Activated T-cell treated with anti-CD3 and anti-CD28 coated beads, Interleukin-2, amount 50 U/mL, for 4 hours (primary cell): ENCODE measurements around the gene TMEM42. TPM values are rescaled to one million over a fixed set of nuclear protein-coding genes. Genes with fewer than 3 reads are reported as not detected.
"Not testable (repeated sequence)": the region's sequence is repeated elsewhere in the genome, so short reads cannot be mapped to it uniquely, and the experiment has no call there.

Experiments used
- ATAC-seq, 2 donors: fragments of 200-7000 bp; cut with Tn5 transposase; one replicate each; pipeline ENCODE4 v1.10.0; 2021
- DNase-seq: peaks from one replicate; pipeline ENCODE4 v3.0.0-alpha.2; 2020
- H3K27me3 Mint-ChIP-seq: one replicate; pipeline ENCODE4 v1.8.0; 2021; ENCODE audit warnings: low read depth, mixed read lengths
- H3K36me3 Mint-ChIP-seq: one replicate; pipeline ENCODE4 v1.8.0; 2022; ENCODE audit warnings: mixed read lengths; ENCODE audit not compliant: insufficient read depth
- H3K4me1 Mint-ChIP-seq: one replicate; pipeline ENCODE4 v1.8.0; 2021; ENCODE audit warnings: low read depth, mixed read lengths
- H3K4me3 Mint-ChIP-seq: one replicate; pipeline ENCODE4 v1.8.0; 2021; ENCODE audit warnings: mild to moderate bottlenecking, moderate library complexity, mixed read lengths
- H3K9me3 Mint-ChIP-seq: one replicate; pipeline ENCODE4 v1.8.0; 2021; ENCODE audit warnings: mixed read lengths
- total RNA-seq, 3 donors: library from RNA; stranded (reverse); gene quantifications; one replicate each; pipeline ENCODE4 v1.2.1, GENCODE V29; 2021

TMEM42 gene
- total RNA-seq, result 1 to 10 TPM; 4.9 to 6.1 (median 5.5) TPM

- ATAC-seq, result peak; percentile 97
- no peaks in the 10 kb centered on the region for H3K9me3 Mint-ChIP-seq
- H3K4me1 Mint-ChIP-seq, result peaks cover 43% of the 10 kb centered on the region
- peaks cover 1% of the 10 kb centered on the region for H3K36me3 Mint-ChIP-seq
- H3K27me3 Mint-ChIP-seq, result no peaks in the 10 kb centered on the region
- H3K4me3 Mint-ChIP-seq, result peak within 1 kb of the TSS; percentile 90
- peak; percentile 86 for DNase-seq
These were observed at the start of gene TMEM42 for GRCh38 chr3:44861412-44862225. Gene TMEM42 (plus strand): TSS chr3:44861912. CDS start chr3:44861925, 13 bp downstream.

GRCh38 chr3:44814751-44815150 lies 47.0 kb upstream of the TMEM42 start:
- H3K4me1 Mint-ChIP-seq, result no peaks in the 10 kb centered on the region
- peaks cover 2% of the 10 kb centered on the region for H3K36me3 Mint-ChIP-seq
- DNase-seq (no peak), ATAC-seq (no peak)
- no peak overlapping the region for H3K4me3 Mint-ChIP-seq
- no peaks in the 10 kb centered on the region for H3K27me3 Mint-ChIP-seq
- H3K9me3 Mint-ChIP-seq, result peaks cover 3% of the 10 kb centered on the region

GRCh38 chr3:44816334-44816733 lies 45.4 kb upstream of the TMEM42 start:
- not testable (repeated sequence) for H3K27me3 Mint-ChIP-seq, H3K36me3 Mint-ChIP-seq, DNase-seq, H3K4me3 Mint-ChIP-seq, ATAC-seq, H3K9me3 Mint-ChIP-seq, H3K4me1 Mint-ChIP-seq

- H3K4me3 Mint-ChIP-seq, H3K27me3 Mint-ChIP-seq, H3K36me3 Mint-ChIP-seq, DNase-seq, H3K4me1 Mint-ChIP-seq, ATAC-seq, H3K9me3 Mint-ChIP-seq: not testable (repeated sequence)
These were observed 40.5 kb upstream of the TMEM42 start for GRCh38 chr3:44821206-44821605.

- H3K9me3 Mint-ChIP-seq, result peaks cover 5% of the 10 kb centered on the region
- DNase-seq (no peak), ATAC-seq (no peak)
- H3K36me3 Mint-ChIP-seq, result peaks cover 2% of the 10 kb centered on the region
- no peak overlapping the region for H3K4me3 Mint-ChIP-seq
- H3K27me3 Mint-ChIP-seq, result no peaks in the 10 kb centered on the region
- no peaks in the 10 kb centered on the region for H3K4me1 Mint-ChIP-seq
These were observed 36.3 kb upstream of the TMEM42 start for GRCh38 chr3:44825264-44825925.

GRCh38 chr3:44827196-44827595 lies 34.5 kb upstream of the TMEM42 start:
- peaks cover 2% of the 10 kb centered on the region for H3K36me3 Mint-ChIP-seq
- ATAC-seq (no peak), DNase-seq (no peak)
- no peaks in the 10 kb centered on the region for H3K4me1 Mint-ChIP-seq
- H3K9me3 Mint-ChIP-seq, result peaks cover 5% of the 10 kb centered on the region
- no peaks in the 10 kb centered on the region for H3K27me3 Mint-ChIP-seq
- no peak overlapping the region for H3K4me3 Mint-ChIP-seq

GRCh38 chr3:44831232-44831631 lies 30.5 kb upstream of the TMEM42 start:
- peaks cover 2% of the 10 kb centered on the region for H3K36me3 Mint-ChIP-seq
- no peaks in the 10 kb centered on the region for H3K4me1 Mint-ChIP-seq
- ATAC-seq, result no peak

GRCh38 chr3:44832032-44832431 lies 29.7 kb upstream of the TMEM42 start:
- DNase-seq, result no peak
- peaks cover 2% of the 10 kb centered on the region for H3K36me3 Mint-ChIP-seq
- peaks cover 11% of the 10 kb centered on the region for H3K9me3 Mint-ChIP-seq
- no peak for ATAC-seq
- no peak overlapping the region for H3K4me3 Mint-ChIP-seq
- no peaks in the 10 kb centered on the region for H3K4me1 Mint-ChIP-seq
- H3K27me3 Mint-ChIP-seq, result no peaks in the 10 kb centered on the region

More at GRCh38 chr3:44831232-44831631, 30.5 kb upstream of the TMEM42 start:
- Mint-ChIP-seq H3K4me3 (no peak overlapping the region), H3K9me3 (peaks cover 4% of the 10 kb centered on the region), H3K27me3 (no peaks in the 10 kb centered on the region)
- no peak for DNase-seq

GRCh38 chr3:44832965-44833364 lies 28.7 kb upstream of the TMEM42 start:
- H3K36me3 Mint-ChIP-seq, result peaks cover 3% of the 10 kb centered on the region
- no peaks in the 10 kb centered on the region for H3K27me3 Mint-ChIP-seq
- peaks cover 15% of the 10 kb centered on the region for H3K9me3 Mint-ChIP-seq
- no peak for ATAC-seq
- no peak for DNase-seq
- no peak overlapping the region for H3K4me3 Mint-ChIP-seq
- no peaks in the 10 kb centered on the region for H3K4me1 Mint-ChIP-seq

- ATAC-seq (no peak), DNase-seq (no peak)
- H3K4me1 Mint-ChIP-seq, result no peaks in the 10 kb centered on the region
- H3K9me3 Mint-ChIP-seq, result peaks cover 15% of the 10 kb centered on the region
- H3K4me3 Mint-ChIP-seq, result no peak overlapping the region
- peaks cover 6% of the 10 kb centered on the region for H3K36me3 Mint-ChIP-seq
- no peaks in the 10 kb centered on the region for H3K27me3 Mint-ChIP-seq
These were observed 28.3 kb upstream of the TMEM42 start for GRCh38 chr3:44833394-44833793.

GRCh38 chr3:44835684-44836083 lies 26.0 kb upstream of the TMEM42 start:
- Mint-ChIP-seq H3K4me3 (no peak overlapping the region), H3K4me1 (no peaks in the 10 kb centered on the region), H3K36me3 (peaks cover 6% of the 10 kb centered on the region), H3K27me3 (no peaks in the 10 kb centered on the region), H3K9me3 (peaks cover 15% of the 10 kb centered on the region)
- no peak for DNase-seq
- ATAC-seq, result no peak

- DNase-seq (no peak), ATAC-seq (no peak)
- Mint-ChIP-seq H3K36me3 (peaks cover 4% of the 10 kb centered on the region), H3K4me1 (no peaks in the 10 kb centered on the region), H3K4me3 (no peak overlapping the region), H3K9me3 (peaks cover under 1% of the 10 kb centered on the region), H3K27me3 (no peaks in the 10 kb centered on the region)
These were observed 19.3 kb upstream of the TMEM42 start for GRCh38 chr3:44842376-44842775.

GRCh38 chr3:44845528-44846520 lies 15.9 kb upstream of the TMEM42 start:
- ATAC-seq (no peak), DNase-seq (no peak)
- Mint-ChIP-seq H3K4me3 (no peak overlapping the region), H3K9me3 (no peaks in the 10 kb centered on the region), H3K36me3 (no peaks in the 10 kb centered on the region), H3K4me1 (no peaks in the 10 kb centered on the region), H3K27me3 (no peaks in the 10 kb centered on the region)

GRCh38 chr3:44848634-44849033 lies 13.1 kb upstream of the TMEM42 start:
- ATAC-seq, result no peak
- H3K27me3 Mint-ChIP-seq, result no peaks in the 10 kb centered on the region
- no peak overlapping the region for H3K4me3 Mint-ChIP-seq
- no peaks in the 10 kb centered on the region for H3K4me1 Mint-ChIP-seq
- no peak for DNase-seq
- H3K36me3 Mint-ChIP-seq, result no peaks in the 10 kb centered on the region
- H3K9me3 Mint-ChIP-seq, result no peaks in the 10 kb centered on the region
